Keratinocyte (primary cell): ENCODE measurements around the gene MED27. TPM values are rescaled to one million over a fixed set of nuclear protein-coding genes. Genes with fewer than 3 reads are reported as not detected.

ENCODE experiments used
- DNase-seq: peaks from one replicate; pipeline ENCODE4 v3.0.0-alpha.2; 2011; ENCODE audit warnings: low read depth, missing footprints, low spot score
- FAIRE-seq: peaks from 2 replicates; lab custom pipeline; 2011; peaks lifted over from hg19 to GRCh38; lab: Jason Lieb, UNC
- H2AFZ ChIP-seq: 2 replicates; pipeline ENCODE4 v1.6.0; 2012; ENCODE audit warnings: low read length, control low read depth, inconsistent platforms; ENCODE audit not compliant: control insufficient read depth
- H3K27ac ChIP-seq: 2 replicates; pipeline ENCODE4 v1.5.1; 2011; ENCODE audit warnings: low read length; ENCODE audit not compliant: control insufficient read depth, insufficient read depth
- H3K27me3 ChIP-seq: 3 replicates; pipeline ENCODE4 v1.6.0; 2011; ENCODE audit warnings: low read length; ENCODE audit not compliant: control insufficient read depth, insufficient read depth; ENCODE audit errors: extremely low read depth
- H3K36me3 ChIP-seq, 2 experiments: 2 replicates in 1 of 2; 3 replicates in 1 of 2; pipeline ENCODE4 v1.5.1; 2011; ENCODE audit warnings: low read length in 2 of 2, mild to moderate bottlenecking in 1 of 2; ENCODE audit not compliant: control insufficient read depth in 2 of 2, insufficient read depth in 2 of 2; ENCODE audit errors: extremely low read depth in 1 of 2
- H3K4me1 ChIP-seq: 3 replicates; pipeline ENCODE4 v1.5.1; 2011; ENCODE audit warnings: low read length; ENCODE audit not compliant: control insufficient read depth, insufficient read depth; ENCODE audit errors: extremely low read depth
- H3K4me2 ChIP-seq: 3 replicates; pipeline ENCODE4 v1.6.0; 2011; ENCODE audit warnings: low read depth, low read length; ENCODE audit not compliant: control insufficient read depth, insufficient read depth; ENCODE audit errors: extremely low read depth
- H3K4me3 ChIP-seq, 3 experiments: fragments of 200-600 bp in 1 of 3; sonication (generic) in 1 of 3; 2 replicates in 2 of 3; 3 replicates in 1 of 3; pipeline ENCODE4 v1.5.1; 2011 to 2016; ENCODE audit warnings: low read length in 3 of 3, mild to moderate bottlenecking in 3 of 3, control low read depth in 2 of 3, inconsistent platforms in 1 of 3, low read depth in 1 of 3, mixed read lengths in 1 of 3, mixed run types in 1 of 3, moderate library complexity in 1 of 3; ENCODE audit not compliant: control insufficient read depth in 2 of 3, insufficient read depth in 2 of 3; ENCODE audit errors: extremely low read depth in 1 of 3
- H3K79me2 ChIP-seq: 2 replicates; pipeline ENCODE4 v1.6.0; 2012; ENCODE audit warnings: low read length; ENCODE audit not compliant: control insufficient read depth, insufficient read depth
- H3K9ac ChIP-seq: 3 replicates; pipeline ENCODE4 v1.6.0; 2011; ENCODE audit warnings: low read length; ENCODE audit not compliant: control insufficient read depth, insufficient read depth; ENCODE audit errors: extremely low read depth
- H3K9me1 ChIP-seq: 3 replicates; pipeline ENCODE4 v1.6.0; 2011; ENCODE audit warnings: low read length; ENCODE audit not compliant: control insufficient read depth, insufficient read depth; ENCODE audit errors: extremely low read depth
- H3K9me3 ChIP-seq: 2 replicates; pipeline ENCODE4 v1.5.1; 2012; ENCODE audit warnings: low read depth, low read length; ENCODE audit not compliant: control insufficient read depth
- H4K20me1 ChIP-seq: 3 replicates; pipeline ENCODE4 v1.6.0; 2011; ENCODE audit warnings: low read length; ENCODE audit not compliant: control insufficient read depth, insufficient read depth; ENCODE audit errors: extremely low read depth
- EZH2 ChIP-seq: IDR thresholded peaks from one replicate; pipeline ENCODE4 v1.6.1; 2012; ENCODE audit warnings: inconsistent platforms, mild to moderate bottlenecking, low read length, moderate library complexity
- dilution Hi-C: fragments of 300-500 bp; cut with MboI; formaldehyde crosslinking; loops from one replicate; pipeline ENCODE4 v1.7.0; 2020; ENCODE audit warnings: low sequenced_read_pairs; ENCODE audit not compliant: extremely low pct_ligation_motif_present
- polyA plus RNA-seq, 5 experiments: library from polyadenylated mRNA; depleted of rRNA in 3 of 5; stranded (reverse) in 3 of 5; stranded (forward) in 1 of 5; unstranded in 1 of 5; fragments of >200 nt; gene quantifications; 1 replicate in 1 of 5; 2 replicates in 3 of 5; 3 replicates in 1 of 5; pipeline versions ENCODE4 v1.2.1 to v1.2.3, GENCODE V29; 2011 to 2012; ENCODE audit warnings: missing spikeins in 2 of 5, low read depth in 1 of 5, low replicate concordance in 1 of 5
- TF ChIP-seq, protein P1 (sequence below), 3 experiments: IDR thresholded peaks in 1 of 3; conservative IDR thresholded peaks in 1 of 3; optimal IDR thresholded peaks in 1 of 3; 2 replicates in 2 of 3; 3 replicates in 1 of 3; pipeline versions ENCODE3 to v1.5.1; 2011; ENCODE audit warnings: low read length in 3 of 3, mild to moderate bottlenecking in 3 of 3, moderate library complexity in 2 of 3, control low read depth in 1 of 3, inconsistent platforms in 1 of 3; ENCODE audit not compliant: insufficient read depth in 2 of 3; ENCODE audit errors: extremely low read depth in 1 of 3

Gene MED27
- polyA plus RNA-seq, 1 donor (not counting 4 experiments of a cell fraction or from before 2014, with no cell fraction given): 39.0 TPM

DNA sequence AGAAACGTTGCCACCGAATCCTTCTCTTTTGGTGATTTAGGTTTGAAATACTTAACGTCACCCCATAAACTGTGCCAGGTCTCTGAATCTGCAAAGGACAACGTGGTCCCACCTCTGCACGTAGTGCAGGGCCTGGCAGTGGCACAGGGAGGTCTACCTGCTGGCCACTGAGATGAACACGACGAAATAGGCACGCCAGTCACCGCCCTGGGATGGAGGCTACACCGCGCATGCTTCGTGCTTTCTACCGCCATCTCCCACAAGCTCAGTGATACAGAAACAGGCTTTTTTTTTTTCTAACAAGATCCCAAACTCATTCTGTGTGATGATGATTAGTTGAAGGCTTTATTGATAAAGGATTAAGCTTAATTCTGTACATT, 199.8 kb downstream of the MED27 start:
- H3K9ac ChIP-seq: no peak overlapping the region
- no peak for TF ChIP-seq EZH2
- TF ChIP-seq, protein P1, sequence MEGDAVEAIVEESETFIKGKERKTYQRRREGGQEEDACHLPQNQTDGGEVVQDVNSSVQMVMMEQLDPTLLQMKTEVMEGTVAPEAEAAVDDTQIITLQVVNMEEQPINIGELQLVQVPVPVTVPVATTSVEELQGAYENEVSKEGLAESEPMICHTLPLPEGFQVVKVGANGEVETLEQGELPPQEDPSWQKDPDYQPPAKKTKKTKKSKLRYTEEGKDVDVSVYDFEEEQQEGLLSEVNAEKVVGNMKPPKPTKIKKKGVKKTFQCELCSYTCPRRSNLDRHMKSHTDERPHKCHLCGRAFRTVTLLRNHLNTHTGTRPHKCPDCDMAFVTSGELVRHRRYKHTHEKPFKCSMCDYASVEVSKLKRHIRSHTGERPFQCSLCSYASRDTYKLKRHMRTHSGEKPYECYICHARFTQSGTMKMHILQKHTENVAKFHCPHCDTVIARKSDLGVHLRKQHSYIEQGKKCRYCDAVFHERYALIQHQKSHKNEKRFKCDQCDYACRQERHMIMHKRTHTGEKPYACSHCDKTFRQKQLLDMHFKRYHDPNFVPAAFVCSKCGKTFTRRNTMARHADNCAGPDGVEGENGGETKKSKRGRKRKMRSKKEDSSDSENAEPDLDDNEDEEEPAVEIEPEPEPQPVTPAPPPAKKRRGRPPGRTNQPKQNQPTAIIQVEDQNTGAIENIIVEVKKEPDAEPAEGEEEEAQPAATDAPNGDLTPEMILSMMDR (optimal IDR thresholded peaks at IDR 0.05 in 1 of 3, IDR thresholded peaks at IDR 0.05 in 1 of 3, conservative IDR thresholded peaks at IDR 0.05 in 1 of 3; ENCODE audit: extremely low read depth in 1 of 3, insufficient read depth in 2 of 3, low read length in 3 of 3): no peak
- H3K27me3 ChIP-seq: no peaks in the 10 kb centered on the region
- H3K9me1 ChIP-seq: no peaks in the 10 kb centered on the region
- H3K79me2 ChIP-seq: no peaks in the 10 kb centered on the region
- H4K20me1 ChIP-seq: peaks cover 6% of the 10 kb centered on the region
- no peak overlapping the region for H3K4me2 ChIP-seq
- no peak overlapping the region for H3K4me3 ChIP-seq
- FAIRE-seq: no peak
- H3K4me1 ChIP-seq: peaks cover 5% of the 10 kb centered on the region
- no peak overlapping the region for H3K27ac ChIP-seq
- no peak for DNase-seq
- H3K9me3 ChIP-seq: no peaks in the 10 kb centered on the region
- H2AFZ ChIP-seq: no peak overlapping the region
- dilution Hi-C loops: no loop called here
- peaks cover 0 to 4% of the 10 kb centered on the region in 2 experiments for H3K36me3 ChIP-seq

DNA sequence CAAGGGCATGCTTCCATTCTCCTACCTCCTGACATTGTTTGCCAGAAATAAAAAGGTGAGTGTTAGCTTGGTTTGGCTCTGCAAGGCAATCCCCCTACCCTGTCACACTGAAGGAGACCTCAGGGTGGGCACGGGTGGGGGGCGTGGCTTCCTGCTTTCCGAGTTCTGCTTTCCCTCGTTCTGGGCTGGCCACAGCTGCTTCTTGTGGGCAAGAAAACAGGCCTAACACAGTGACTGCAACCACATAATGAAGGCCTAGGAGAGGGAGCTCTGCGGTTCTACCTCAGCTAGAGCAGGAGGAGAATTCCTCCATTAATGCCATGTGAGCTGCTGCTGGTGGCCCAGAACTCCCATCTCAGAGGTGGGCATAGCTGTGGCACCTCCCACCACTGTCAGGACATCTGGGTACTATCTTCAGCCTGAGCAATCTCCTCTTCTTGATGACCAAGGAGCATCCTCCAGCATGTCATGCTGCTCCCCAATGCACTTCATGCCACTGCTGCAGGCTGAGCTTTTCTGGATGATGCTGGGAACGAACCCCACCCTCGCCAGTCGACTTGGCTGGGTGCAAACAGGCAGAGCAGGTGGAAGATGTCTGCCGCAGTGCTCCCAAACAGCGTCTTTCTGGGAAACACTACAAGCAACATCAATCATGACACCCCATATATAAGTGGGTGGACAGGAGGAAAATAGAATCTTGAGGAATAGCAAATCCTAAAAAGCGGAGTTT, 200.3 kb downstream of the MED27 start:
- no peak for FAIRE-seq
- H3K4me2 ChIP-seq: no peak overlapping the region
- dilution Hi-C loops: no loop called here

More for the DNA sequence above, 200.3 kb downstream of the MED27 start:
- Histone ChIP-seq H3K36me3 (peaks cover 0 to 4% of the 10 kb centered on the region in 2 experiments), H3K79me2 (no peaks in the 10 kb centered on the region), H3K4me1 (peaks cover 5% of the 10 kb centered on the region), H3K9me3 (no peaks in the 10 kb centered on the region), H3K27me3 (no peaks in the 10 kb centered on the region), H3K9me1 (no peaks in the 10 kb centered on the region), H3K27ac (no peak overlapping the region), H2AFZ (no peak overlapping the region), H3K9ac (no peak overlapping the region), H4K20me1 (peaks cover 6% of the 10 kb centered on the region), H3K4me3 (no peak overlapping the region)
- TF ChIP-seq, protein P1 (optimal IDR thresholded peaks at IDR 0.05 in 1 of 3, IDR thresholded peaks at IDR 0.05 in 1 of 3, conservative IDR thresholded peaks at IDR 0.05 in 1 of 3; ENCODE audit: extremely low read depth in 1 of 3, insufficient read depth in 2 of 3, low read length in 3 of 3): no peak
- TF ChIP-seq EZH2: no peak
- no peak for DNase-seq
